GM12892 (cell line): ENCODE results near the gene ABCC5.
"Not testable (repeated sequence)": the region's sequence is repeated elsewhere in the genome, so short reads cannot be mapped to it uniquely, and the experiment has no call there.

Experiments used
- DNase-seq: peaks from one replicate; pipeline ENCODE4 v3.0.0; 2011; ENCODE audit not compliant: insufficient read length
- FAIRE-seq: peaks from 2 replicates; lab custom pipeline; 2011; peaks lifted over from hg19 to GRCh38; lab: Jason Lieb, UNC
- POLR2A ChIP-seq: IDR thresholded peaks from 2 replicates; pipeline ENCODE4 v1.6.1; 2011; ENCODE audit warnings: low read depth, low read length, control low read depth
- POLR2AphosphoS5 ChIP-seq: IDR thresholded peaks from 2 replicates; pipeline ENCODE4 v1.6.1; 2011; ENCODE audit warnings: low read depth, low read length, control low read depth
- TAF1 ChIP-seq: IDR thresholded peaks from 2 replicates; pipeline ENCODE4 v1.6.1; 2011; ENCODE audit warnings: low read depth, mild to moderate bottlenecking, control low read depth, low read length, borderline replicate concordance

Gene ABCC5

DNA sequence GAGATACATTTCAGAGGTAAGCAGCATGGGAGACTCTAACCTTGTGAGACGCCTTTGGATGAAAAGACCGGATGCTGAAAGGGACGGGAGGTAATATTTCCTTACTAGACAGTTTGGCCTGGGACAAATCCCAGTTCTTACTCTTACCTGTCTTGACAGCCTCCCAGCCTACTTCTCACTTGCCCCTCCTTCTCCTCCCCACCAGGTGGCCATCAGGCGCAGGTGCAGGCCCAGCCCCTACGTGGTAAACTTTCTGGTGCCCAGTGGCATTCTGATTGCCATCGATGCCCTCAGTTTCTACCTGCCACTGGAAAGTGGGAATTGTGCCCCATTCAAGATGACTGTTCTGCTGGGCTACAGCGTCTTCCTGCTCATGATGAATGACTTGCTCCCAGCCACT is 20.1 kb upstream of the ABCC5 start:
- DNase-seq: no peak

DNA sequence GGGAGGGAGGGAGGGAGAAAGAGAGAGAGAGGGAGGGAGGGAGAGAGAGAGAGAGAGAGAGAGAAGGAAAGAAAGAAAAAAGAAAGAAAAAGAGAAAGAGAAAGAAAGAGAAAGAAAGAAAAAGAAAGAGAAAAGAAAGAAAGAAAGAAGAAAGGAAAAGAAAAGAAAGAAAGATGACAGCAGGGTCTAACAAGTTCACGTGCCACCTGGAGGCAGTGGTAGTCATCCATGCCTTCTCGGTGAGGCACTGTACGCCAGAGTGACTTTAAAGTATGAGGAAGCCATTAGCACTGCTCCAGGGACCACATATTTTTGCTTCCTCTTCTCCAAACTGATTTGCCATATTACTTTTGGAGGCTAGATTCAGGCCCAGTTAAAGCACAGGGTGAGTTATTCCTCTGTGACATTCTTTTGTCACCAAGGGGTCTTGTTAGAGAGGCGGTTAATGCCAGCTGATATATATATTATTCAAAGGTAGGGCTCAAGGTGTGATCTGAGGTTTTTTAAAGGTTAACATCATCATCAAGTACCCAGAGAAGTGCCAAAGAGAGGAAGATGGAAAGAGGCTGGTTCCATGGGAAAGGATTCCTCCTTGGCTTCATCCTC is 13.6 kb upstream of the ABCC5 start, which contains the start of gene HTR3D:
TSS of gene HTR3D (plus strand) at position 556 of the 606 bp plus-strand sequence. CDS start at position 556, 0 bp downstream.
- DNase-seq (no peak), FAIRE-seq (no peak)
- TF ChIP-seq POLR2AphosphoS5 (no peak), TAF1 (no peak), POLR2A (no peak)

More for the DNA sequence above, 20.1 kb upstream of the ABCC5 start:
- FAIRE-seq: no peak
- TF ChIP-seq TAF1 (no peak), POLR2A (no peak), POLR2AphosphoS5 (no peak)

DNA sequence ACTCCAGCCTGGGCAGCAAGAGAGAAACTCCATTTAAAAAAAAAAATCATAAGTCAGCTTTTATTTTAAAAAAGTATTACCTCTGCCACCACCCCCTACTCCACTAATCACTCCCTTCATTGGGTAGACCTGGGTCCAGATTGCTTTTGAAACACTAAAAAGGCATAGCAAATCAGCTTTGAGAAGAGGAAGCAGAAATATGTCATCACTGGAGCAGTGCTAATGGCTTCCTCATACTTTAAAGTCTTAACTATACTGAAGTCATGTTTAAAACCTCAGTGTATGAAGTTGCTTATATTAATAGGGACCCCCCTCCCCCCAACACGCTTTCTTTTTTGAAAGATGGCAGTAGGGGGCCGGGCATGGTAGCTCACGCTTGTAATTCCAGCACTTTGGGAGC is 12.9 kb upstream of the ABCC5 start:
- no peak for DNase-seq
- no peak for TF ChIP-seq POLR2AphosphoS5
- no peak for TF ChIP-seq TAF1
- no peak for TF ChIP-seq POLR2A
- no peak for FAIRE-seq

DNA sequence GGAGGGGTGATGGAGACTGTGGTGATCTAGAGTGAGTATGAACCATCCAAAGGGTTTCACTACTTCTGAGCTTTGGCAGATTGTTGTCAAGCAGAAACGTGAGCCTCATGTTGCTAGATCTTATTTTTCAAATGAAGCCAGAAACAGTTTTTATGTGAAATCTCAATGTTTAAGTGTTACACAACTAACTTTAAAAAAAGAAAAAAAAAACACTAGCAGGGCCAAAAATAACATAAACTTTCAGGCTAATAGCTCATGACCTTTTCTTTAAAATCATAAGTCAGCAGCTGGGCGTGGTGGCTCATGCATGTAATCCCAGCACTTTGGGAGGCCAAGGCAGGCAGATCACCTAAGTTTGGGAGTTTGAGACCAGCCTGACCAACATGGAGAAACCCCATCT is 11.8 kb upstream of the ABCC5 start:
- FAIRE-seq (no peak), DNase-seq (no peak)
- TF ChIP-seq TAF1 (no peak), POLR2AphosphoS5 (no peak), POLR2A (no peak)

DNA sequence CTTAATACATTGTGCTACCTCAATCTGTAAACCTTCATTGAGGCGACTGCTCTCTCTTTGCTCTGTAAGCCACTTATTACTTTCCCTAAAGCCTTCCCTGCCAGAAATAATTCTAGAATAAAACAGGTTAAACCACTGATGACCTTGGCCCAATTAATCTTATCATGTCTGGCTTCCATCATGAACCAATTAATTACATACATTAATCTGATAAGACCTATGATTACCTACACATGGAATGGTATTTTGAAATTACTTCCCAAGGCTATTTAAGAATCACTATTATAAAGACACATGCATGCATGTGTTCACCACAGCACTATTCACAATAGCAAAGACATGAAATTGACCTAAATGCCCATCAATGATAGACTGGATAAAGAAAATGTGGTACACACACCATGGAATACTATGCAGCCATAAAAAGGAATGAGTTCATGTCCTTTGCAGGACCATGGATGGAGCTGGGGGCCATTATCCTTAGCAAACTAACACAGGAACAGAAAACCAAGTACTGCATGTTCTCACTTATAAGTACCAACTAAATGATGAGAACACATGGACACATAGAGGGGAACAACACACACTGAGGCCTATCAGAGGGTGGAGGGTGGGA is 10.7 kb upstream of the ABCC5 start:
- FAIRE-seq, DNase-seq: not testable (repeated sequence)

DNA sequence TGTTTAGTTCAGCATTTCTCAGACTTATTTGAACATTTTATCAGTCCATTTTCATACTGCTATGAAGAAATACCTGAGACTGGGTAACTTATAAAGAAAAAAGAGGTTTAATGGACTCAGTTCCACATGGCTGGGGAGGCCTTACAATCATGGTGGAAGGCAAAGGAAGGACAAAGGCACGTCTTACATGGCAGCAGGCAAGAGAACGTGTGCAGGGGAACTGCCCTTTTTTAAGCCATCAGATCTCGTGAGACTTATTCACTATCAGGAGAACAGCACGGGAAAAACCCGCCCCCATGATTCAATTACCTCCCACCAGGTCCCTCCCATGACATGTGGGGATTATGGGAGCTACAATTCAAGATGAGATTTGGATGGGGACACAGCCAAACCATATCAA is 7.6 kb upstream of the ABCC5 start:
- not testable (repeated sequence) for DNase-seq, FAIRE-seq

DNA sequence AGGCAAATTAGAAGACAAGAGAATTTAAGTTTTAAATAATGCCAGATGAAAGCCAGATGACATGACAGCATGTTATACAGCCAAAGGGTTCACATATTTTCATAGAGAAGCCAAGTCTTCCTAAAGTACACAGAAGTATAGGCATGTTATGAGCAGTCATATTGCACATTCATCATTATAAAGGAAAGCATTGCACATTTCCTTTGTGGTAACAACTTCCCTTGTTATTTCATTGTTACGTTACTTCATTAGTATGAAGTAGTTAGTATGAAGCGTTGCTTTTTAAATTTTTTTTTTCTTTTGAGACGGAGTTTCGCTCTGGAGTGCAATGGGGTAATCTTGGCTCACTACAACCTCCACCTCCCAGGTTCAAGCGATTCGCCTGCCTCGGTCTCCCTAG is 4.6 kb upstream of the ABCC5 start:
- no peak for DNase-seq
- TF ChIP-seq POLR2A (no peak), TAF1 (no peak), POLR2AphosphoS5 (no peak)

DNA sequence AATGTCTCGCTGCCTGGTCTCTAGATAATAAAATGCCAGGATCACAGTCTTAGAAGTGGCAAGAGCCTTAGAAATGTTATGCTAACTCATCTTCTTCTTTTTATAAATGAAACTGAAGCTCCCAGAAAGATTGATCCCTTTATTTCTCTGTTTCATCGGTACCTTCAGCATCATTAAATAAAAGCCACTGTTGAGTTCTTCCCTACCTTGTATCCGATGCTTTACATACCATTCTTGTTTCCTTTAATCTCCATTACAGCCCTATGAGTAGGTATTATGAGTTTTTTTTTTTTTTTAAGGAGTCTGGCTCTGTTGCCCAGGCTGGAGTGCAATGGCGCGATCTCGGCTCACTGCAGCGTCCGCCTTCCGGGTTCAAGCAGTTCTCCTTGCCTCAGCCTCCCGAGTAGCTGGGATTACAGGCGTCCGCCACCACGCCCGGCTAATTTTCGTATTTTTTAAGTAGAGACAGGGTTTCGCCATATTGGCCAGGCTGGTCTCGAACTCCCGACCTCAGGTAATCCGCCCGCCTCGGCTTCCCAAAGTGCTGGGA is 815 bp upstream of the ABCC5 start:
- TF ChIP-seq POLR2A: no peak
- TF ChIP-seq POLR2AphosphoS5: no peak
- no peak for TF ChIP-seq TAF1
- no peak for DNase-seq
- FAIRE-seq: no peak

More for the DNA sequence above, 4.6 kb upstream of the ABCC5 start:
- FAIRE-seq: no peak

DNA sequence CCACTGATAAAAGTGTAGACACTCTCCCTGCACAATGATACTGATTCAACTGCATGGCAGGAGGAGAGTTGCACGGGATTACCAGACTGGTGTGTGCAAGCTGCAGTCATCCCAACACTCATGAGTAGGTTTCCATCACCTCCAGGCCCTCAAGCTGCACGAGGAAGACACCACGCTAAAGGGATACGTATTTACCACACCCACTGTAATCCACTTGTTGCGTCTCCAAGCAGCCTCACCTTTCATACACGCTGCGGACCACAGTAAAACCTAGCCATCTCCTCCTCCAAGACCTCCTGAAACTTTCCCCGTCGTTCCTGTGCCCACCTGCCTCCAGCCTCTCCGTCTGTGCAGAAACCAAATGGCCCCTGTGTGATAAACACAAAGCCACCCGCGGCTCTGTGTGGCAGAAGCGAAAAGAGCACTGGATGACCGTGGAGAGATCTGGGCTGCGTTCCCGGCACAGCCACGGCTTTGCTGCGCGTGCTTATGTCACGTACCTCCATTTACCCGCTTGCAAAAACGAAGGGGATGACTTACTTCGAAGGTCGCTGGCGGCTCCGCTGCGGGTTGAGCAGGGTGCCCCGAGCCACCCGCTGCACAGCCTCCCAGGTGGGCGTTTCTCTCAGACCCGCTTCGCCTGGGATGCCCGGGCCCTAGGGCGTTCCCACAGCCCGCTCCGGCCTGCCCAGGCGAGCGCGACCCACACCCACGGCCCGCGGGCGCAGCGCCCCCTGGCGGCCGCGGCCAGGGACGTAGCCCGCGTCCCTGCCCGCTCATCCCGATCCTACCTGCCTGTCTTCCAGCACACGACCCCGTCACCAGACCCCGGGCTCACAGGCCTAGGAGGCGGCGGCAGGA is 643 bp downstream of the ABCC5 start:
- TF ChIP-seq POLR2AphosphoS5: no peak
- TF ChIP-seq POLR2A: no peak
- TF ChIP-seq TAF1: no peak
- FAIRE-seq: no peak

DNA sequence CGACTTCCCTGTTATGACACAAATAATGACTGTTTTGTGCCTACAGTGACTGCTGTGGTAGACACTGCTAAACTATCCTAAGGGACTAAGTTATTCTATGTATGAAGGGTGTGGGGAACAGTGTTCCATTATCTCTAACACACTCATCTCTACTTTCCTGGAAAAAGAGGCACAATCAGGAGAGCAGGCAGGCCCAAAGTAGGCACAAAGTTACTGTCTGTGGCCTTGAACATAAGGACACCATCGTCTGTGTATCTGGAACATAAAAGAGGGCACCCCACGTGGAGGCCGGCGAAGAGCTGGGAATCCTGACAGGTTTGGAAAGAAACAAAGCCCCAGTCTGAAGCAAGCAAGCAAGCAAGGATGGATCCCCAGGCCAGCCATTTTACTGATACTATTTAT is 1.5 kb downstream of the ABCC5 start:
- FAIRE-seq: no peak
- TF ChIP-seq TAF1: no peak
- DNase-seq: no peak

More for the DNA sequence above, 643 bp downstream of the ABCC5 start:
- peak; percentile 78 for DNase-seq

DNA sequence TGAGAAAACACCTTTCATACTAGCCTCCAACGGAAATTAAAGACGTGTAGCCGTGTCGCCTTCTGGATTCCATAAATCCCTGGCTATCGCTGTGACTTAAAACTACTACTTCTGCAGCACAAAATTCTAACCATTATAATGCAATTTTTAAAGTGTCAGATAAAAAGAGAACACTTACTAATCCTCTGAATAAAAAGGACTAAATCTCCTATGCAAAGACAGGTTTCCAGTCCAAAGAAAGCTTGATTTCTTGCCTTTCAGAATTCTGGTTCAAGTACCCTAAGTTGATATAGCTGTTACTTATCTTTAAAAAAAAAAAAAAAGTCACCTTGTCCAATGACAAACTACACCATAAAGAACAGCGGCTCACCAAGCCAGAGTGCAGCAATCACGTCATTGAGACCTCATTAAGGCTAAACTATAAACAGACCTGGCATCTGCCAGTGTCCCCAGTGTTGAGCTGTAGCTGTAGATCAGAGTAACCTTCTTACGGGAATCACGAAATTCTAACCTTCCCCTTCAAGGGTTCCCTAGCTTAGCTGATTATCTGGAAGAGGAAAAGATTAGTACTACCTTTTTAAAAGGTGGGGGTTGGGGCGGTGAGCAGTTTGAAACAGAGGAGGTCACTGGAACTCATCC is 2.2 kb downstream of the ABCC5 start:
- no peak for TF ChIP-seq TAF1
- no peak for TF ChIP-seq POLR2AphosphoS5
- no peak for TF ChIP-seq POLR2A
- DNase-seq: no peak
- no peak for FAIRE-seq

DNA sequence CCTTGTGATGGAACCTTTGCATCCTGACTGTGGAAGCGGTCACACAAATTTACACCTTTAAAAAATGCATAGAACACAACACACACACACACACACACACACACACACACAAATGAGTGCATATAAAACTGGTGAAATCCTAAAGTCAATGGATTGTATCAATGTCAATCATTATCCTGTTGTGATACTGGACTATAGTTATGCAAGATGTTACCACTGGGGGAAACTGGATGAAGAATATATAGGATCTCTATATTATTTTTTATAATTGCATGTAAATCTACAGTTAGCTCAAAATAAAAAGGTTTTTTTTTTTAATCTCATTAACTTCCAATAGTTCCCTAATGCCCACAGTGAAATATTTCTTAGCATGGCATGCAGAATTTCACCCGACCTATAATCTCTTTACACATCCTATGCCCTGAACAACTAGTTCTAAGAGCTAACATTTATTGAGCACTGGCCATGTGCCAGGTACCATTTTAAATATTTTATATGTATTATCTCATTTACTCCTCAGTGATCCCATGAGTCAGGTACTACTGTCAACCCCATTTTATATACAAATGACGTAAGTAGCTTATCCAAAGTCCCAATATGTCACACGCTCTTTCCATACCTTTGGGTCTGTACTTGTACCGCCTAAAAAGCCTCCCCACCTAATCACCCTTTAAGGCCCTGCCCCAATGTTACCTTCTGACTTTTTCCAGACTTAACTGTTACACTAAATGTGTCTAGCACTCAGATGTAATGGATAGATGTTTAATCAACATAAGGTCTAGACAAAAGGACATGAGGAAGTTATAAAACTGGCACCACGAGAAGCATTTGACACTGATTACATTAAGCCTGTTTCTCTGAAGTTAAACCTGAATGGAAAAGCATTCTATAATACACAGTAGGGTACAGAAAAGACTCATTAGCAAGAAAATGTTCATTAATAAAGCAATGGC is 5.5 kb downstream of the ABCC5 start:
- DNase-seq (no peak), FAIRE-seq (no peak)
- TF ChIP-seq POLR2AphosphoS5 (no peak), TAF1 (no peak), POLR2A (no peak)
